WTC11 (cell line): ENCODE data around the gene SNX30.

Experiments
- CBFB ChIP-seq: sonication (generic); formaldehyde crosslinking; IDR thresholded peaks from 2 replicates; pipeline ENCODE4 v1.8.1; 2022; ENCODE audit warnings: mild to moderate bottlenecking, low read depth, missing genetic modification reagents
- CTCF ChIP-seq: fragments of 200-600 bp; IDR thresholded peaks from 2 replicates; pipeline ENCODE4 v1.8.0; 2022; ENCODE audit warnings: antibody characterized with exemption
- FOXK1 ChIP-seq: sonication (generic); formaldehyde crosslinking; IDR thresholded peaks from 2 replicates; pipeline ENCODE4 v1.8.0; 2022; ENCODE audit warnings: mild to moderate bottlenecking, moderate library complexity, missing genetic modification reagents
- FOXP1 ChIP-seq: sonication (generic); formaldehyde crosslinking; IDR thresholded peaks from 2 replicates; pipeline ENCODE4 v1.8.0; 2022; ENCODE audit warnings: missing genetic modification reagents, mild to moderate bottlenecking, moderate library complexity, borderline replicate concordance
- FOXP4 ChIP-seq: sonication (generic); formaldehyde crosslinking; IDR thresholded peaks from 2 replicates; pipeline ENCODE4 v1.8.0; 2022; ENCODE audit warnings: mild to moderate bottlenecking, missing genetic modification reagents
- HMGXB4 ChIP-seq: sonication (generic); formaldehyde crosslinking; IDR thresholded peaks from 2 replicates; pipeline ENCODE4 v1.8.1; 2023; ENCODE audit warnings: mild to moderate bottlenecking, moderate library complexity, missing genetic modification reagents
- IRF2 ChIP-seq: sonication (generic); formaldehyde crosslinking; IDR thresholded peaks from 2 replicates; pipeline ENCODE4 v1.8.0; 2022; ENCODE audit warnings: low read depth, missing genetic modification reagents, borderline replicate concordance
- NFE2L1 ChIP-seq: sonication (generic); formaldehyde crosslinking; IDR thresholded peaks from 2 replicates; pipeline ENCODE4 v1.8.1; 2023; ENCODE audit warnings: missing genetic modification reagents
- NR3C1 ChIP-seq: sonication (generic); formaldehyde crosslinking; conservative IDR thresholded peaks from 2 replicates; pipeline ENCODE4 v1.8.1; 2023; ENCODE audit warnings: low read depth, mild to moderate bottlenecking, missing genetic modification reagents
- SP1 ChIP-seq: sonication (generic); formaldehyde crosslinking; conservative IDR thresholded peaks from 2 replicates; pipeline ENCODE4 v1.8.1; 2022; ENCODE audit warnings: missing genetic modification reagents
- TF ChIP-seq, protein P1 (sequence below): fragments of 250-450 bp; sonication (Bioruptor Pico); IDR thresholded peaks from 2 replicates; pipeline ENCODE4 v2.1.2; 2022; ENCODE audit warnings: mild to moderate bottlenecking, moderate library complexity
- TF ChIP-seq, protein P2 (sequence below): sonication (generic); formaldehyde crosslinking; IDR thresholded peaks from 2 replicates; pipeline ENCODE4 v1.8.0; 2022; ENCODE audit warnings: mild to moderate bottlenecking, missing genetic modification reagents

GRCh38 chr9:112734892-112735291 lies 15.7 kb upstream of the SNX30 start:
- TF ChIP-seq CTCF (no peak), FOXP1 (CRISPR knock-in tag) (no peak), NFE2L1 (CRISPR knock-in tag) (no peak), SP1 (CRISPR knock-in tag) (no peak), FOXP4 (CRISPR knock-in tag) (no peak), NR3C1 (CRISPR knock-in tag) (no peak), IRF2 (CRISPR knock-in tag) (no peak), CBFB (CRISPR knock-in tag) (no peak), HMGXB4 (CRISPR knock-in tag) (no peak), FOXK1 (CRISPR knock-in tag) (no peak)
- TF ChIP-seq, protein P1, sequence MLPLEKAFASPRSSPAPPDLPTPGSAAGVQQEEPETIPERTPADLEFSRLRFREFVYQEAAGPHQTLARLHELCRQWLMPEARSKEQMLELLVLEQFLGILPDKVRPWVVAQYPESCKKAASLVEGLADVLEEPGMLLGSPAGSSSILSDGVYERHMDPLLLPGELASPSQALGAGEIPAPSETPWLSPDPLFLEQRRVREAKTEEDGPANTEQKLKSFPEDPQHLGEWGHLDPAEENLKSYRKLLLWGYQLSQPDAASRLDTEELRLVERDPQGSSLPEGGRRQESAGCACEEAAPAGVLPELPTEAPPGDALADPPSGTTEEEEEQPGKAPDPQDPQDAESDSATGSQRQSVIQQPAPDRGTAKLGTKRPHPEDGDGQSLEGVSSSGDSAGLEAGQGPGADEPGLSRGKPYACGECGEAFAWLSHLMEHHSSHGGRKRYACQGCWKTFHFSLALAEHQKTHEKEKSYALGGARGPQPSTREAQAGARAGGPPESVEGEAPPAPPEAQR (CRISPR knock-in tag) = no peak
- TF ChIP-seq, protein P2, sequence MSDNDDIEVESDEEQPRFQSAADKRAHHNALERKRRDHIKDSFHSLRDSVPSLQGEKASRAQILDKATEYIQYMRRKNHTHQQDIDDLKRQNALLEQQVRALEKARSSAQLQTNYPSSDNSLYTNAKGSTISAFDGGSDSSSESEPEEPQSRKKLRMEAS (CRISPR knock-in tag) = no peak
